Uterus (tissue), 2 donors: Measurements from ENCODE around the gene LTBP1.

Experiments
- CTCF ChIP-seq, 4 experiments: fragments of 200-600 bp in 2 of 4; fragments of 450-650 bp in 2 of 4; sonication (generic) in 2 of 4; IDR thresholded peaks; one replicate each; pipeline ENCODE4 v1.5.1; 2016 to 2019; ENCODE audit warnings: antibody characterized with exemption in 4 of 4, mild to moderate bottlenecking in 2 of 4, moderate library complexity in 1 of 4
- POLR2A ChIP-seq, 2 donors: fragments of 450-650 bp; IDR thresholded peaks; one replicate each; pipeline ENCODE4 v1.6.1; 2016; ENCODE audit warnings: antibody characterized with exemption in 2 of 2, mild to moderate bottlenecking in 1 of 2, moderate library complexity in 1 of 2

DNA sequence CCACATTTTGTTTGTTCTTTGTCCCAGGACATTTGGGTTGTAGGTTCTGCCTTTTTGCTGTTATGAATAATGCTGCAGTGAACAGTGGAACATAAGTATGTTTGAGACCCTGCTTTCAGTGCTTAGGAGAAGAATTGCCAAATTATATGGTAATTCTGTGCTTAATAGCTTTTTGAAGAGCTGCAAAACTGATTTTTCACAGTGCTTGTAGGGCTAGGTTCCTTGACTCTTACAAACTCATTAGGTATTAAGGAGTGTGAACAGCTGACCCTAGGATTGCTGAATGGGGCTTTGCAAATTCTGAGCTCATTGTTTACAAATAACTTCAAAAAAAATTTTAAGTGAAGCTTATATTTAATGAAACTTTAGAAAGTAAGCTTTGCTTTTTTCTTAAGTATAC, 154.2 kb downstream of the LTBP1 start:
- TF ChIP-seq CTCF (IDR thresholded peaks at IDR 0.05) (no peak), POLR2A (IDR thresholded peaks at IDR 0.05) (no peak)
